ENCODE data around the gene GJB4. TPM values are rescaled to one million over a fixed set of nuclear protein-coding genes. Genes with fewer than 3 reads are reported as not detected.
"Not testable (repeated sequence)": the region's sequence is repeated elsewhere in the genome, so short reads cannot be mapped to it uniquely, and the experiment has no call there.

GJB4 gene
- total RNA-seq, 1 donor from 2014 or later, result 1.3 TPM

GRCh38 chr1:34714386-34714785 lies 45.2 kb upstream of the GJB4 start:
- TF ChIP-seq CTCF (IDR thresholded peaks at IDR 0.05; ENCODE audit: insufficient read depth, low read length, poor library complexity, severe bottlenecking), result no peak
- Histone ChIP-seq H3K27me3 (ENCODE audit: control insufficient read depth, insufficient read depth, low read length) (no peaks in the 10 kb centered on the region), H3K4me3 (ENCODE audit: low read depth, low read length) (no peak overlapping the region), H3K36me3 (ENCODE audit: control insufficient read depth, insufficient read depth, low read length) (no peaks in the 10 kb centered on the region)
- DNase-seq (ENCODE audit: low read depth), result no peak

- DNase-seq (ENCODE audit: low read depth), result no peak
- TF ChIP-seq CTCF (IDR thresholded peaks at IDR 0.05; ENCODE audit: insufficient read depth, low read length, poor library complexity, severe bottlenecking), result no peak
- Histone ChIP-seq H3K4me3 (ENCODE audit: low read depth, low read length) (no peak overlapping the region), H3K36me3 (ENCODE audit: control insufficient read depth, insufficient read depth, low read length) (no peaks in the 10 kb centered on the region), H3K27me3 (ENCODE audit: control insufficient read depth, insufficient read depth, low read length) (no peaks in the 10 kb centered on the region)
Observed at GRCh38 chr1:34715139-34715538, 44.4 kb upstream of the GJB4 start.

GRCh38 chr1:34721241-34721640 lies 38.3 kb upstream of the GJB4 start:
- DNase-seq (ENCODE audit: low read depth), result no peak
- no peak for TF ChIP-seq CTCF (IDR thresholded peaks at IDR 0.05; ENCODE audit: insufficient read depth, low read length, poor library complexity, severe bottlenecking)
- Histone ChIP-seq H3K4me3 (ENCODE audit: low read depth, low read length) (no peak overlapping the region), H3K27me3 (ENCODE audit: control insufficient read depth, insufficient read depth, low read length) (peaks cover 3% of the 10 kb centered on the region), H3K36me3 (ENCODE audit: control insufficient read depth, insufficient read depth, low read length) (no peaks in the 10 kb centered on the region)

- no peak overlapping the region for H3K4me3 ChIP-seq (ENCODE audit: low read depth, low read length)
- no peak for DNase-seq (ENCODE audit: low read depth)
- peaks cover 3% of the 10 kb centered on the region for H3K27me3 ChIP-seq (ENCODE audit: control insufficient read depth, insufficient read depth, low read length)
- TF ChIP-seq CTCF (IDR thresholded peaks at IDR 0.05; ENCODE audit: insufficient read depth, low read length, poor library complexity, severe bottlenecking), result no peak
- no peaks in the 10 kb centered on the region for H3K36me3 ChIP-seq (ENCODE audit: control insufficient read depth, insufficient read depth, low read length)
Observed at GRCh38 chr1:34721646-34722355, 37.7 kb upstream of the GJB4 start.

GRCh38 chr1:34726861-34727260 lies 32.7 kb upstream of the GJB4 start:
- DNase-seq (ENCODE audit: low read depth), result no peak
- Histone ChIP-seq H3K4me3 (ENCODE audit: low read depth, low read length) (no peak overlapping the region), H3K36me3 (ENCODE audit: control insufficient read depth, insufficient read depth, low read length) (no peaks in the 10 kb centered on the region), H3K27me3 (ENCODE audit: control insufficient read depth, insufficient read depth, low read length) (peaks cover 3% of the 10 kb centered on the region)
- TF ChIP-seq CTCF (IDR thresholded peaks at IDR 0.05; ENCODE audit: insufficient read depth, low read length, poor library complexity, severe bottlenecking), result no peak

- Histone ChIP-seq H3K36me3 (ENCODE audit: control insufficient read depth, insufficient read depth, low read length) (no peaks in the 10 kb centered on the region), H3K27me3 (ENCODE audit: control insufficient read depth, insufficient read depth, low read length) (peaks cover 2% of the 10 kb centered on the region), H3K4me3 (ENCODE audit: low read depth, low read length) (no peak overlapping the region)
- no peak for DNase-seq (ENCODE audit: low read depth)
- TF ChIP-seq CTCF (IDR thresholded peaks at IDR 0.05; ENCODE audit: insufficient read depth, low read length, poor library complexity, severe bottlenecking), result no peak
Observed at GRCh38 chr1:34730485-34730884, 29.1 kb upstream of the GJB4 start.

GRCh38 chr1:34732831-34733230 lies 26.7 kb upstream of the GJB4 start:
- H3K36me3 ChIP-seq (ENCODE audit: control insufficient read depth, insufficient read depth, low read length); H3K4me3 ChIP-seq (ENCODE audit: low read depth, low read length); DNase-seq (ENCODE audit: low read depth); H3K27me3 ChIP-seq (ENCODE audit: control insufficient read depth, insufficient read depth, low read length): not testable (repeated sequence)

Measured in kidney epithelial cell (primary cell).